HepG2 (cell line): ENCODE measurements around the gene VANGL2. TPM values are rescaled to one million over a fixed set of nuclear protein-coding genes. Genes with fewer than 3 reads are reported as not detected.

ENCODE experiments used
- ATAC-seq: fragments of 200-7000 bp; cut with Tn5 transposase; 3 replicates; pipeline ENCODE4 v1.9.1; 2020; ENCODE audit warnings: mild to moderate bottlenecking, moderate library complexity
- BruUV-seq: library from RNA; stranded (reverse); fragments of 400-500 nt; replicated peaks from 2 replicates; lab custom pipeline; 2021; lab: Mats Ljungman, UMichigan
- CTCF ChIA-PET: fragments of 300-600 bp; formaldehyde crosslinking; extraction: SDS; loops from one replicate; lab custom pipeline; 2021; ENCODE audit warnings: low total read pairs, inconsistent platforms, low intra/inter-chr PET ratio; lab: Yijun Ruan, JAX
- POLR2A ChIA-PET: fragments of 350-600 bp; sonication (Branson Sonifier 250); formaldehyde crosslinking; loops from one replicate; lab custom pipeline; 2020; ENCODE audit warnings: antibody characterized with exemption, inconsistent platforms; lab: Yijun Ruan, JAX
- DNase-seq: peaks from one replicate; pipeline ENCODE4 v3.0.0-alpha.2; 2015; ENCODE audit warnings: low spot score
- FAIRE-seq: peaks from 3 replicates; lab custom pipeline; 2011; peaks lifted over from hg19 to GRCh38; lab: Jason Lieb, UNC
- H2AFZ ChIP-seq: one replicate; pipeline ENCODE4 v1.6.1; 2011; ENCODE audit warnings: low read length, inconsistent platforms
- H3K27ac ChIP-seq: fragments of 300-600 bp; 3 replicates; pipeline ENCODE4 v1.8.0; 2011; ENCODE audit warnings: mixed run types, mild to moderate bottlenecking, mixed read lengths, low read length, inconsistent platforms; ENCODE audit not compliant: insufficient read depth; ENCODE audit errors: extremely low read length
- H3K27me3 ChIP-seq, 2 experiments: fragments of 200-600 bp in 1 of 2; 2 replicates in 1 of 2; 3 replicates in 1 of 2; pipeline versions ENCODE4 v1.6.0 to v1.8.0; 2011; ENCODE audit warnings: low read length in 2 of 2, mild to moderate bottlenecking in 2 of 2, moderate library complexity in 2 of 2, inconsistent platforms in 1 of 2; ENCODE audit not compliant: insufficient read depth in 2 of 2, control insufficient read depth in 1 of 2
- H3K36me3 ChIP-seq, 2 experiments: fragments of 200-600 bp in 1 of 2; replicated peaks in 1 of 2; 2 replicates in 1 of 2; 3 replicates in 1 of 2; pipeline versions ENCODE4 v1.5.1 to v1.8.0; 2011; ENCODE audit warnings: low read length in 2 of 2, inconsistent platforms in 1 of 2; ENCODE audit not compliant: insufficient read depth in 2 of 2, control insufficient read depth in 1 of 2
- H3K4me1 ChIP-seq: 2 replicates; pipeline ENCODE4 v1.5.1; 2012; ENCODE audit warnings: low read length, inconsistent platforms; ENCODE audit not compliant: insufficient read depth
- H3K4me2 ChIP-seq: 2 replicates; pipeline ENCODE4 v1.6.0; 2011; ENCODE audit warnings: low read depth, low read length, inconsistent platforms
- H3K4me3 ChIP-seq, 3 experiments: fragments of 200-600 bp in 1 of 3; sonication (generic), shearing (Covaris generic) in 1 of 3; replicated peaks in 1 of 3; 2 replicates each; pipeline ENCODE4 v1.5.1; 2011 to 2016; ENCODE audit warnings: low read length in 3 of 3, inconsistent platforms in 2 of 3, low read depth in 2 of 3, mild to moderate bottlenecking in 2 of 3, control low read depth in 1 of 3, mixed read lengths in 1 of 3; ENCODE audit not compliant: insufficient read depth in 1 of 3
- H3K79me2 ChIP-seq: one replicate; pipeline ENCODE4 v1.6.1; 2011; ENCODE audit warnings: low read length, inconsistent platforms; ENCODE audit not compliant: insufficient read depth
- H3K9ac ChIP-seq: 2 replicates; pipeline ENCODE4 v1.6.0; 2011; ENCODE audit warnings: mild to moderate bottlenecking, low read depth, low read length, inconsistent platforms; ENCODE audit not compliant: insufficient read depth
- H3K9me3 ChIP-seq: 2 replicates; pipeline ENCODE4 v1.5.1; 2012; ENCODE audit warnings: mild to moderate bottlenecking, low read length
- H4K20me1 ChIP-seq: 2 replicates; pipeline ENCODE4 v1.6.0; 2011; ENCODE audit warnings: inconsistent platforms, mild to moderate bottlenecking, low read length, moderate library complexity; ENCODE audit not compliant: insufficient read depth
- GATAD1 ChIP-seq: IDR thresholded peaks from 2 replicates; pipeline ENCODE4 v1.6.1; 2016; ENCODE audit warnings: missing genetic modification reagents, missing compliant biosample characterization
- MED8 ChIP-seq: sonication (generic); formaldehyde crosslinking; IDR thresholded peaks from 2 replicates; pipeline ENCODE4 v1.8.1; 2023; ENCODE audit warnings: mild to moderate bottlenecking, missing genetic modification reagents; ENCODE audit not compliant: insufficient replicate concordance
- ZNF567 ChIP-seq: sonication (generic); formaldehyde crosslinking; IDR thresholded peaks from 2 replicates; pipeline ENCODE4 v1.8.1; 2023; ENCODE audit warnings: mild to moderate bottlenecking, missing genetic modification reagents, borderline replicate concordance
- WGBS: methylation state at CpG from one replicate; pipeline ENCODE4 v1.1.6; 2017; ENCODE audit warnings: low lambda C conversion rate; 5-methylcytosine and 5-hydroxymethylcytosine counted together
- in situ Hi-C: cut with HindIII; loops from 2 replicates; pipeline ENCODE4 v1.10.0; 2017; ENCODE audit warnings: low pct_unique_long_range_greater_than_20kb; ENCODE audit not compliant: extremely low pct_ligation_motif_present
- intact Hi-C: fragments of 100-400 bp; cut with micrococcal nuclease; formaldehyde crosslinking; loops from one replicate; pipeline ENCODE4 v1.10.0; 2022; ENCODE audit not compliant: unreplicated experiment
- polyA plus RNA-seq, 8 experiments: library from polyadenylated mRNA; depleted of rRNA in 3 of 8; stranded (reverse) in 7 of 8; unstranded in 1 of 8; fragments of >200 nt; fragmentation: Illumina TruSeq in 4 of 8; extraction: Trizol in 4 of 8; gene quantifications; 2 replicates each; pipeline versions ENCODE4 v1.2.1 to v1.2.3, GENCODE V29; 2011 to 2016; ENCODE audit warnings: low read depth in 4 of 8, missing spikeins in 1 of 8, mixed read lengths in 1 of 8; ENCODE audit not compliant: insufficient read depth in 1 of 8
- total RNA-seq, 5 experiments: library from RNA; depleted of rRNA; stranded (reverse); fragments of >200 nt; fragmentation: Illumina TruSeq; extraction: Trizol; gene quantifications; 2 replicates each; pipeline ENCODE4 v1.2.3, GENCODE V29; 2016; ENCODE audit warnings: low read depth in 1 of 5
- TF ChIP-seq, protein P1 (sequence below): sonication (generic); formaldehyde crosslinking; IDR thresholded peaks from 2 replicates; pipeline ENCODE4 v1.5.1; 2020; ENCODE audit warnings: mild to moderate bottlenecking, missing genetic modification reagents, borderline replicate concordance
- TF ChIP-seq, protein P2 (sequence below), 2 experiments: sonication (generic) in 1 of 2; formaldehyde crosslinking in 1 of 2; IDR thresholded peaks; 2 replicates each; pipeline versions ENCODE4 v1.5.1 to v1.6.1; 2011 to 2020; ENCODE audit warnings: borderline replicate concordance in 1 of 2, low read depth in 1 of 2, low read length in 1 of 2, mild to moderate bottlenecking in 1 of 2, missing genetic modification reagents in 1 of 2, moderate library complexity in 1 of 2

VANGL2 gene
- total and polyA plus RNA-seq, 2 of the 13 experiments (the other 11 are each of a cell fraction or from before 2014, with no cell fraction given), result 0.09 TPM; not detected in 1

- TF ChIP-seq MED8 (CRISPR knock-in tag), result no peak
- TF ChIP-seq, protein P1, sequence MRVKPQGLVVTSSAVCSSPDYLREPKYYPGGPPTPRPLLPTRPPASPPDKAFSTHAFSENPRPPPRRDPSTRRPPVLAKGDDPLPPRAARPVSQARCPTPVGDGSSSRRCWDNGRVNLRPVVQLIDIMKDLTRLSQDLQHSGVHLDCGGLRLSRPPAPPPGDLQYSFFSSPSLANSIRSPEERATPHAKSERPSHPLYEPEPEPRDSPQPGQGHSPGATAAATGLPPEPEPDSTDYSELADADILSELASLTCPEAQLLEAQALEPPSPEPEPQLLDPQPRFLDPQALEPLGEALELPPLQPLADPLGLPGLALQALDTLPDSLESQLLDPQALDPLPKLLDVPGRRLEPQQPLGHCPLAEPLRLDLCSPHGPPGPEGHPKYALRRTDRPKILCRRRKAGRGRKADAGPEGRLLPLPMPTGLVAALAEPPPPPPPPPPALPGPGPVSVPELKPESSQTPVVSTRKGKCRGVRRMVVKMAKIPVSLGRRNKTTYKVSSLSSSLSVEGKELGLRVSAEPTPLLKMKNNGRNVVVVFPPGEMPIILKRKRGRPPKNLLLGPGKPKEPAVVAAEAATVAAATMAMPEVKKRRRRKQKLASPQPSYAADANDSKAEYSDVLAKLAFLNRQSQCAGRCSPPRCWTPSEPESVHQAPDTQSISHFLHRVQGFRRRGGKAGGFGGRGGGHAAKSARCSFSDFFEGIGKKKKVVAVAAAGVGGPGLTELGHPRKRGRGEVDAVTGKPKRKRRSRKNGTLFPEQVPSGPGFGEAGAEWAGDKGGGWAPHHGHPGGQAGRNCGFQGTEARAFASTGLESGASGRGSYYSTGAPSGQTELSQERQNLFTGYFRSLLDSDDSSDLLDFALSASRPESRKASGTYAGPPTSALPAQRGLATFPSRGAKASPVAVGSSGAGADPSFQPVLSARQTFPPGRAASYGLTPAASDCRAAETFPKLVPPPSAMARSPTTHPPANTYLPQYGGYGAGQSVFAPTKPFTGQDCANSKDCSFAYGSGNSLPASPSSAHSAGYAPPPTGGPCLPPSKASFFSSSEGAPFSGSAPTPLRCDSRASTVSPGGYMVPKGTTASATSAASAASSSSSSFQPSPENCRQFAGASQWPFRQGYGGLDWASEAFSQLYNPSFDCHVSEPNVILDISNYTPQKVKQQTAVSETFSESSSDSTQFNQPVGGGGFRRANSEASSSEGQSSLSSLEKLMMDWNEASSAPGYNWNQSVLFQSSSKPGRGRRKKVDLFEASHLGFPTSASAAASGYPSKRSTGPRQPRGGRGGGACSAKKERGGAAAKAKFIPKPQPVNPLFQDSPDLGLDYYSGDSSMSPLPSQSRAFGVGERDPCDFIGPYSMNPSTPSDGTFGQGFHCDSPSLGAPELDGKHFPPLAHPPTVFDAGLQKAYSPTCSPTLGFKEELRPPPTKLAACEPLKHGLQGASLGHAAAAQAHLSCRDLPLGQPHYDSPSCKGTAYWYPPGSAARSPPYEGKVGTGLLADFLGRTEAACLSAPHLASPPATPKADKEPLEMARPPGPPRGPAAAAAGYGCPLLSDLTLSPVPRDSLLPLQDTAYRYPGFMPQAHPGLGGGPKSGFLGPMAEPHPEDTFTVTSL (CRISPR knock-in tag), result no peak
- TF ChIP-seq GATAD1 (CRISPR knock-in tag), result no peak
- TF ChIP-seq ZNF567 (CRISPR knock-in tag), result no peak
These were observed 32.0 kb downstream of the VANGL2 start (continued) for GRCh38 chr1:160432371-160432786.

GRCh38 chr1:160436966-160437365 lies 36.6 kb downstream of the VANGL2 start:
- Histone ChIP-seq H4K20me1 (no peaks in the 10 kb centered on the region), H3K4me3 (no peak overlapping the region), H3K27me3 (no peaks in the 10 kb centered on the region), H3K4me2 (no peak overlapping the region), H3K36me3 (no peaks in the 10 kb centered on the region), H2AFZ (no peak overlapping the region), H3K9me3 (no peaks in the 10 kb centered on the region), H3K79me2 (no peaks in the 10 kb centered on the region), H3K9ac (no peak overlapping the region), H3K27ac (no peak overlapping the region), H3K4me1 (no peaks in the 10 kb centered on the region)
- CTCF ChIA-PET, result no interaction called here
- ATAC-seq (no peak), DNase-seq (no peak), FAIRE-seq (no peak)
- TF ChIP-seq, protein P2, sequence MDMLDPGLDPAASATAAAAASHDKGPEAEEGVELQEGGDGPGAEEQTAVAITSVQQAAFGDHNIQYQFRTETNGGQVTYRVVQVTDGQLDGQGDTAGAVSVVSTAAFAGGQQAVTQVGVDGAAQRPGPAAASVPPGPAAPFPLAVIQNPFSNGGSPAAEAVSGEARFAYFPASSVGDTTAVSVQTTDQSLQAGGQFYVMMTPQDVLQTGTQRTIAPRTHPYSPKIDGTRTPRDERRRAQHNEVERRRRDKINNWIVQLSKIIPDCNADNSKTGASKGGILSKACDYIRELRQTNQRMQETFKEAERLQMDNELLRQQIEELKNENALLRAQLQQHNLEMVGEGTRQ (IDR thresholded peaks at IDR 0.05; ENCODE audit: low read depth, low read length), result no peak
- TF ChIP-seq, protein P2 (CRISPR knock-in tag; IDR thresholded peaks at IDR 0.05; ENCODE audit: borderline replicate concordance), result no peak
- in situ Hi-C loops (no loop called here), intact Hi-C loops (no loop called here)
- no TSS peak for BruUV-seq
- 5% methylated on average over 2 of the region's 2 CpGs for WGBS
- POLR2A ChIA-PET, result no interaction called here
